Neural crest cell (in vitro differentiated cells): ENCODE data around the gene CETP. TPM values are rescaled to one million over a fixed set of nuclear protein-coding genes. Genes with fewer than 3 reads are reported as not detected.
"Not testable (repeated sequence)": the region's sequence is repeated elsewhere in the genome, so short reads cannot be mapped to it uniquely, and the experiment has no call there.

Experiments
- DNase-seq: peaks from one replicate; pipeline ENCODE4 v3.0.0; 2021; ENCODE audit warnings: low read depth, mixed read lengths, low spot score
- H3K27ac Mint-ChIP-seq: one replicate; pipeline ENCODE4 v1.8.0; 2021; ENCODE audit warnings: mild to moderate bottlenecking, mixed read lengths; ENCODE audit not compliant: unreplicated experiment
- H3K27me3 Mint-ChIP-seq: 2 replicates; pipeline ENCODE4 v1.8.0; 2021; ENCODE audit warnings: low read depth, mild to moderate bottlenecking, mixed read lengths
- H3K36me3 Mint-ChIP-seq: 2 replicates; pipeline ENCODE4 v1.8.0; 2021; ENCODE audit warnings: low read depth, mild to moderate bottlenecking, mixed read lengths
- H3K4me1 Mint-ChIP-seq: 2 replicates; pipeline ENCODE4 v1.8.0; 2021; ENCODE audit warnings: mixed read lengths
- H3K4me3 Mint-ChIP-seq: one replicate; pipeline ENCODE4 v1.8.0; 2021; ENCODE audit warnings: mild to moderate bottlenecking, mixed read lengths
- H3K9me3 Mint-ChIP-seq: 2 replicates; pipeline ENCODE4 v1.8.0; 2021; ENCODE audit warnings: mixed read lengths
- total RNA-seq: library from RNA; stranded (reverse); gene quantifications from 2 replicates; pipeline ENCODE4 v1.2.1, GENCODE V29; 2021
- TF ChIP-seq, protein P1 (sequence below): fragments of 200-600 bp; sonication (generic); conservative IDR thresholded peaks from 2 replicates; pipeline ENCODE4 v1.5.0; 2021; ENCODE audit warnings: antibody characterized with exemption, mild to moderate bottlenecking

The CETP gene
- total RNA-seq, 1 donor from 2014 or later = not detected

DNA sequence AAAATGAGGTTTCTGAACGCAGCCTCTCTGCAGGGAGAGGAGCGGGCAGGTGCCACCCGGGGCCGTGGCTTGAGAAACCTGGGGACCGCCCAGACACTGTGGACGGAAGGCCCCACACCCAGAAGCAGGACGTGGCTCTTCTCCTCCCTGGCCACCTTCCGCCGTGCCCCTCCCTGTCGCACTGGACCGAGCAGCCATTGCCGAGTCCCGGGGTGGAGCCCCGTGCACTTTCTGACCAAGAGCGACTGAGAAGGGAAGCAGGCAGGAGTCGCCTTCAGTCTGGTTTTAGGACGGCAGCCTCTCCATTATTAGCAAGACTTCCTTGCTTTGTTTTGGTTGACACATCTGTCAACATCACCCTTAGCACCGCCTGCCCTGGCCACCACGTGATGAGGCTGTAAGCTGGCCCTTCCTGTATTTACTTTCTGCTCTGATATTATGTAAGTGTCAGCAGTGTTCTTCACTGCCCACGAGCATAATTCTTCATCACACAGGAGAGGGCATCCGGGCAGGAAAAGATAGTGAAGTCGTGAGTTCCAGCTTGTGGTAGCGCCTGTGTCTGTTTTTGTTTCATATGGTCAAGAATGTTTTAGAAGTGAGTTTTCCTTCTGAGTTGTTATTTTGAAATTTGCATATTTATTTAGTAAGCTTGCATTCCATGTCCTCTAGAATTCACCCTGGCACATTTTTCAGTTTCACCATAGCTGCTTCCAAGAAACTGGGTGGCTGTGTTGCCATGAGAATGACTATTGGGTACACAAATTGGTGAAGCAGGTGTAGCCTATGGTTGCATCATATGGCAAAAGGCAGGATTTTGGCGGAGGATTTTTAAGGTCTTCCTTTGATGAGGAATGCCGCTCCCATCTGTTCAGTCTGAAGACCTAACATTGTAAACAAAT lies 28.8 kb upstream of the CETP start:
- no peaks in the 10 kb centered on the region for H3K9me3 Mint-ChIP-seq
- TF ChIP-seq, protein P1, sequence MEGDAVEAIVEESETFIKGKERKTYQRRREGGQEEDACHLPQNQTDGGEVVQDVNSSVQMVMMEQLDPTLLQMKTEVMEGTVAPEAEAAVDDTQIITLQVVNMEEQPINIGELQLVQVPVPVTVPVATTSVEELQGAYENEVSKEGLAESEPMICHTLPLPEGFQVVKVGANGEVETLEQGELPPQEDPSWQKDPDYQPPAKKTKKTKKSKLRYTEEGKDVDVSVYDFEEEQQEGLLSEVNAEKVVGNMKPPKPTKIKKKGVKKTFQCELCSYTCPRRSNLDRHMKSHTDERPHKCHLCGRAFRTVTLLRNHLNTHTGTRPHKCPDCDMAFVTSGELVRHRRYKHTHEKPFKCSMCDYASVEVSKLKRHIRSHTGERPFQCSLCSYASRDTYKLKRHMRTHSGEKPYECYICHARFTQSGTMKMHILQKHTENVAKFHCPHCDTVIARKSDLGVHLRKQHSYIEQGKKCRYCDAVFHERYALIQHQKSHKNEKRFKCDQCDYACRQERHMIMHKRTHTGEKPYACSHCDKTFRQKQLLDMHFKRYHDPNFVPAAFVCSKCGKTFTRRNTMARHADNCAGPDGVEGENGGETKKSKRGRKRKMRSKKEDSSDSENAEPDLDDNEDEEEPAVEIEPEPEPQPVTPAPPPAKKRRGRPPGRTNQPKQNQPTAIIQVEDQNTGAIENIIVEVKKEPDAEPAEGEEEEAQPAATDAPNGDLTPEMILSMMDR = no peak
- peak overlapping the region; percentile 95 for H3K4me3 Mint-ChIP-seq
- H3K4me1 Mint-ChIP-seq = peaks cover 52% of the 10 kb centered on the region
- peaks cover 2% of the 10 kb centered on the region for H3K36me3 Mint-ChIP-seq
- peak overlapping the region; percentile 95 for H3K27ac Mint-ChIP-seq
- DNase-seq = peak; percentile 40
- H3K27me3 Mint-ChIP-seq = no peaks in the 10 kb centered on the region

DNA sequence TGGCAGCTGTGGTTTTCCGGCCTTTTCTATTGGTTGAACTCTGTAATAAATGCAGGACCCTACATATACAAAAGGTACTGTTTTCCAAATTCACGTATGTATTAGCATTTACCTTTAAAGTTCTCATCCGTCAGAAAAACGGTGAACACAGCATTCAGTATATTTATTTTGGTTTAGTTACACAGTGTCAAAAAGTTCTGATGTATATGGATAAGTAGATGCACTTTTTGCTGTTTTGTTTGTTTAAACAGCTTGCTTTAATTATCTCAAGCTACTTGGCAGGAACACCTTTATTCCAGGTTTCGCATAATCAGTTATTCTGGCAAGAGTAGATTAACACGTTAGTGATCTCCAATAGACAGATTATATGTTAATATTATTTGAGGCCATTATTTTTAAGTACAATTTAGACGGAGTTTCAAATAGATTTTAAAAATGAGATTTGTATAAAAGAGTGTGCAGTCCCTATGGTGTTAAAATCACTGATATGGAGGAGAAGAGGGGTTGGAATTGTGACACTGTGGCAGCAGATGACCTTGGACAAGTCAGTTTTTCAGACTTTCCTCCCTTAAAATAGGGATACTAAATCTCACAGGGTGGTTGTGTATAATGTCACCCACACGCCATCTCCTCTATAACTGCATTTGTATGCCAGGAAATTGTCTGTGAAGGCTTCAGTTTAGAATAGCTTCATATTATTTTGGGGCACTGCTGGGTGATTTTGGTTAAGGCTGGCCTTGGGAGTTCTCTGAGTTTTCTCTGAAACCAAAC lies 27.7 kb upstream of the CETP start:
- peaks cover 5% of the 10 kb centered on the region for H3K36me3 Mint-ChIP-seq
- H3K4me1 Mint-ChIP-seq = peaks cover 52% of the 10 kb centered on the region
- no peaks in the 10 kb centered on the region for H3K27me3 Mint-ChIP-seq
- H3K4me3 Mint-ChIP-seq = peak overlapping the region; percentile 95
- TF ChIP-seq, protein P1 = no peak
- H3K9me3 Mint-ChIP-seq = no peaks in the 10 kb centered on the region
- peak overlapping the region; percentile 50 for H3K27ac Mint-ChIP-seq
- no peak for DNase-seq

DNA sequence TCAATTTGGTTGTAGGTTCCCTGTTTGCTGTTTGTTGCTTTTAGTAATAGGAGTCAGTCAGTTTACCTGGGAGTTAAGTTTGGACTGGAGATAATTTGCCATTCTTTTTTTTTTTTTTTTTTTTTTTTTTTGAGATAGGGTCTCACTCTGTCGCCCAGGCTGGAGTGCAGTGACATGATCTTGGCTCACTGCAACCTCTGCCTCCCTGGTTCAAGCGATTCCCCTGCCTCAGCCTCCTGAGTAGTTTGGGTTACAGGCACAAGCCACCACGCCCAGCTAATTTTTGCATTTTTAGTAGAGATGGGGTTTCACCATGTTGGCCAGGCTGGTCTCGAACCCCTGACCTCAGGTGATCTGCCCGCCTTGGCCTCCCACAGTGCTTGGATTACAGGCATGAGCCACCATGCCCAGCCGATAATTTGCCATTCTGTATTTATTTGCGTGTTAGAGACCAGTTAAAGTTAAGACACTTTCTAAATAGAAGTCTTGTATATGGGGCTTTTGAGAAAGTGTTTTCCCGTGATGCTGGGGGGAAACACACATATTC lies 27.1 kb upstream of the CETP start:
- Mint-ChIP-seq H3K4me1 (peaks cover 52% of the 10 kb centered on the region), H3K4me3 (peak overlapping the region; percentile 95)
- not testable (repeated sequence) for H3K36me3 Mint-ChIP-seq, H3K9me3 Mint-ChIP-seq, H3K27ac Mint-ChIP-seq, DNase-seq, H3K27me3 Mint-ChIP-seq

DNA sequence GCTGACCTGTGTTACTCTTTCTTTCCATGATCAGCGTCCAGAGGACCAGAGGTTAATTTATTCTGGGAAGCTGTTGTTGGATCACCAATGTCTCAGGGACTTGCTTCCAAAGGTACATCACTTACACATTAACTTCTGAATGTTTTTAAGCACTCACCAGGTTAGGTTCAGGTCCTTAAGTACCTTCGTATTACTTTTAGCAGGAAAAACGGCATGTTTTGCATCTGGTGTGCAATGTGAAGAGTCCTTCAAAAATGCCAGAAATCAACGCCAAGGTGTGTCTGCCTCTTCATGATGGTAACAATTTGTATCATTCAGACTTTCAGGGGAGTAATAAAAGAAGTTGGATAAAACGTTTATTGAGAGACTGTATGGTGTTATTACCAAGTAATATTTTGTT lies 26.5 kb upstream of the CETP start:
- DNase-seq = no peak
- TF ChIP-seq, protein P1 = no peak
- Mint-ChIP-seq H3K4me1 (peaks cover 52% of the 10 kb centered on the region), H3K27me3 (no peaks in the 10 kb centered on the region), H3K9me3 (no peaks in the 10 kb centered on the region), H3K4me3 (peak overlapping the region; percentile 95), H3K36me3 (peaks cover 9% of the 10 kb centered on the region), H3K27ac (no peak overlapping the region)

DNA sequence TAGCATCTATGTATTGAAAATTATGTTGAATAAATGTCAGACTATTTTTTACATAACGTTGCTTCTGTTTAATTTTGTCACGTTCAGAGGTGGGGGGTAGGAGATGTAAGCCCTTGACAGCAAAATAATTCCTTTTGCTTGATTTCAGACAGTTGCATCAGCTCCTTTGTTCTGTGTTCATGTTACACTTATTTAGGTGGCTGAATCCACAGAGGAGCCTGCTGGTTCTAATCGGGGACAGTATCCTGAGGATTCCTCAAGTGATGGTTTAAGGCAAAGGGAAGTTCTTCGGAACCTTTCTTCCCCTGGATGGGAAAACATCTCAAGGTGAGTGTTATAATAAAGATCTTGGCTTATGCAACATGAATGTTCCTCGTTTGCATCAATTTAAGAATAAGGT lies 25.3 kb upstream of the CETP start:
- no peaks in the 10 kb centered on the region for H3K9me3 Mint-ChIP-seq
- DNase-seq = no peak
- peak overlapping the region; percentile 5 for H3K4me3 Mint-ChIP-seq
- no peaks in the 10 kb centered on the region for H3K27me3 Mint-ChIP-seq
- H3K4me1 Mint-ChIP-seq = peaks cover 41% of the 10 kb centered on the region
- no peak overlapping the region for H3K27ac Mint-ChIP-seq
- H3K36me3 Mint-ChIP-seq = peaks cover 9% of the 10 kb centered on the region
- TF ChIP-seq, protein P1 = no peak
